Activated naive CD4-positive, alpha-beta T cell treated with anti-CD3 and anti-CD28 coated beads, Interleukin-2, amount 50 U/mL, for 72 hours (primary cell): ENCODE measurements around the gene SCRN2. TPM values are rescaled to one million over a fixed set of nuclear protein-coding genes. Genes with fewer than 3 reads are reported as not detected.

Source experiments
- ATAC-seq, 2 donors: fragments of 150-1000 bp; cut with Tn5 transposase; 2 replicates each; pipeline ENCODE4 v1.10.0; 2021; ENCODE audit warnings: mild to moderate bottlenecking in 2 of 2, moderate library complexity in 2 of 2
- DNase-seq, 2 donors: peaks; one replicate each; pipeline ENCODE4 v3.0.0; 2021 to 2022; ENCODE audit warnings: low spot score in 2 of 2
- H3K27ac Mint-ChIP-seq, 2 donors: one replicate each; pipeline ENCODE4 v1.8.0; 2022; ENCODE audit warnings: mild to moderate bottlenecking in 2 of 2, mixed read lengths in 2 of 2
- H3K36me3 Mint-ChIP-seq, 2 donors: one replicate each; pipeline ENCODE4 v1.8.0; 2022; ENCODE audit warnings: mixed read lengths in 2 of 2
- H3K9me3 Mint-ChIP-seq, 2 donors: one replicate each; pipeline ENCODE4 v1.8.0; 2022; ENCODE audit warnings: mixed read lengths in 2 of 2
- total RNA-seq, 2 donors: library from RNA; stranded (reverse); gene quantifications; one replicate each; pipeline ENCODE4 v1.2.3, GENCODE V29; 2022

Gene SCRN2
- total RNA-seq, 2 donors from 2014 or later: 30.9 to 34.8 TPM

DNA sequence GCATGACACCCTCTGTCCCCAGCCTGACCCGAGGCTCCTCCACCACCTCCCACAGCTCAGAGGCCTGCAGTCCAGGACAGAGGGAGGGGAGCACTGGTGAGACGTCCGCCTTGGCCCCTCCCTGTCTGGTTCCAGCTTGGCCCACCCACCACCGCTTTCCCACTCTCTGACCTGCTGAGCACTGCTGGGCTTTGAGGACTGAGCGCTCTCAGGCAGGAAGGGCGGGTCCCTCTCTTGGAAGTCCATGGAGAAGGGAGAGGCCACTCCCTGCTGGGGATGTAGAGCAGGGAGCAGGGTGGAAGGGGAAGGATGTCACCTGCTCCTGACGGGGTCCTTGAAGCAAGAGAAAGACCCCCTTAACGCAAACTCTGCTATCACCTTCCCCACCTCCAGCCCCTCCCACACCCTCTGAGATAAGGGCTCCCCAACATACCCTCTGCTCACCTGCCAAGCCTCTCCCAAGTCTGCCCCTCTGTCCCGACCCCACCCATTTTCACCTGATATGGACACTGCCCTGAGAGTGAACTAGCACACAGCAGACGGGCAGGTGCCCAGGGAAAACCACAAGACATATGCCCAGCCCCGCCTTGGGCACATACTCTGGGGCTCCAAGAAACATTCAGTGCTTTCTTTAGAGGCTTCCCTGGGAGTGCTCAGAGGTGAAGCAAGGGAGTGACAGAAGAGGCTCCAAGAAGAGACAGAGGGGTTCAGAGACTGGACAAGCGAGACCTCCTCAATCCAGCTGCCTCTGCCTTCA lies 20.9 kb downstream of the SCRN2 start:
- H3K27ac Mint-ChIP-seq: peak overlapping the region; percentile 82 to 93
- no peaks in the 10 kb centered on the region for H3K9me3 Mint-ChIP-seq
- ATAC-seq: no peak
- no peaks in the 10 kb centered on the region for H3K36me3 Mint-ChIP-seq
- no peak for DNase-seq

DNA sequence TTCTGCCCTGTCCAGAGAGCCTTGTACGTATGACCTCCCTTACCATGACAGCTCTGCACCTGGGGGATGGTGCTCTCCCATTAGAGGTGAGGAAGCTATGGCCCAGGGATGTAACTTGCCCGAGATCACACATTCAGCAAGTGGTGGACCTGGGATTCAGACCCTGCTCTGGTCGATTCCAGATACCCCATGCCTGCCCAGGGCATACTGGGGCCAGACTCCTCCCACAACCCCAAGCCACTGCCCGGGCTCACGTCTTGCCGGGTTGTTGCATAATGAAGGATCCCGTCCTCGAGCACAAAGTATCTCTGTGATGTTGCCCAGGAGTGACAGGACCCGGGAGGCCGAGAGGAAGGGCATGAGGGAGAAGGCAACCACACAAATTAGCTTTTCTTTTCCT lies 21.6 kb downstream of the SCRN2 start:
- Mint-ChIP-seq H3K27ac (no peak overlapping the region), H3K9me3 (no peaks in the 10 kb centered on the region), H3K36me3 (no peaks in the 10 kb centered on the region)
- ATAC-seq: no peak
- no peak for DNase-seq

DNA sequence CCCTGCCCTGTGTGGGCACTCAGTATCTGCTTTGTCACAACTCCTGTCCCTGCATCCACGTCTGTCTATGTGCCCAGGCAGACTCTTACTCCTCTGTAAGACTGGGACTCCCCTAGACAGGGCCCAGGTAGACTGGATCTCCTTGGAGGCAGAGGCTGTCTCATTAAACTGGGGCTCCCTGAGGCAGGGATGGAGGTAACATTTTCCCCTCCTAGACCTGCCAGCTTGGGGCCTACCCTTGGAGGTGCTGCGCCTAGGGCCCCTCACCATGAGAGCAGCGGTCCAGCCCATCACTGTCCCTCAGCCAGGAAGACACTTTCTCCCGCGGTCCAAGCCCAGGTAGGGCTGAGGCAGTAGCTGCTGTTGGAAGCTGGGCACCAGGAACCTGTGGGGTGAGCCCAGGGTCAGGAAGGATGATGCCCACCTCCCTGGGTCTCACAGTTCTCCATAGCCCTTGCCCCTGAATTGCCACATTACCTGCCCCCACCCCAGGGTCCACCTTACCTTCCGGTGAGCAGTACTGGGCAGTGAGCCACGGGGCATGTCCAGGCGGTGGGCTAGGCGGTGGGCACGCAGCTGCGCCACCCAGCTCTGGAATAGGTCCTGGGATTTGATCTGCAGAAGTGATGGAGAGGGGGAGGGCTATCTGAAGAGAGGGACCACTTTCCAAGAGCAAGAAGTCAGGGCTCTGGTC lies 22.9 kb downstream of the SCRN2 start:
- no peaks in the 10 kb centered on the region for H3K9me3 Mint-ChIP-seq
- no peak for DNase-seq
- no peak overlapping the region for H3K27ac Mint-ChIP-seq
- H3K36me3 Mint-ChIP-seq: no peaks in the 10 kb centered on the region
- ATAC-seq: no peak

DNA sequence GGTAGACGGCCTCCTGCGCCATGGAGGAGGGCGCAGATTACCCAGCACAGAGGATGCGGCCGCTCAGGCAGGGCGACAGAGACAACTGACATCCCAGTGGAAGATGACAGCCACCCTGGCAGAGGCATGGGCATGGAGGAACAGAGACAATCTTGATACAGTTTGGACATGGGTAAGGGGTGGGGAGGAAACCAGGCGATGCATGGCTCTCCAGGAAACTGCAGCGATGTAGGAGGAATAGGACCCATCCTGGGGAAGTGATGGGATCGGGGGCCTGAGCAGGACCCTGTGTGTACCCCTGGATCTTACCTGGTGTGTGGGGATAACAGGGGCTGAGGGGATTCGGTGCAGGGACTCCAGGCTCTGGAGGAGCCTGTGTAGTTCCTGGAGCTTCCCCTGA lies 24.1 kb downstream of the SCRN2 start:
- Mint-ChIP-seq H3K36me3 (no peaks in the 10 kb centered on the region), H3K9me3 (no peaks in the 10 kb centered on the region), H3K27ac (peak overlapping the region in 1 of 2 donors; percentile 22)
- no peak for ATAC-seq
- DNase-seq: no peak

DNA sequence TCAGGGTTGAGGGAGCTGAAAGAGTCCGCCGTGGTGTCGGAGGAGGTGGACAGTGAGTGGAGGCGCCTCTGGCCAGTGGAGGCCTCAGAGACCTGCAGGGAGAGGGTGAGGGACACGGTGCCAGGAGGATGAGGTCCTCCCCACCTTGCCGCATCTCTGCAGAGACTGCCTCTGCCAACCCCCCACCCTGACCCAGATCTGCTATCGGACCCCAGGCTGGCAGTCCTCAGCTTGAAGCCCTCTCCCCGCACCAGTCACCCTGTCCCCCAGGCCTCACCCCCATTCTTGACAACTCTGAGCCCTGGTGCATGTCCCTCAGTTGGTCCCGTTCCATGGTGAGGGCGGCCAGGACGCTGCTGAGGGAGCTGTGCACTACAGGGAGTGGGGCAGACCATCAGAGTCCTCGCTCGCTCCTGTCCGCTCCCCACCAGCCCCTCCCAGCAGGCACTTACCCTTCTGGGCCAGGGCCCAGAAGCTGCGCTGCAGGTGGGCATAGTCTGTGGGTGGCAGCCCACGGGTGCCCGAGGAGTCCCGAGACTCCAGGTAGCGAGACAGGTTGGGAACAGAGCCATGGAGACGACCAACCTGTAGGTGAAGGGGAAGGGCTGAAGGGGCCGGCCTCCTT lies 24.9 kb downstream of the SCRN2 start:
- DNase-seq (no peak), ATAC-seq (no peak)
- Mint-ChIP-seq H3K9me3 (no peaks in the 10 kb centered on the region), H3K27ac (no peak overlapping the region), H3K36me3 (no peaks in the 10 kb centered on the region)

DNA sequence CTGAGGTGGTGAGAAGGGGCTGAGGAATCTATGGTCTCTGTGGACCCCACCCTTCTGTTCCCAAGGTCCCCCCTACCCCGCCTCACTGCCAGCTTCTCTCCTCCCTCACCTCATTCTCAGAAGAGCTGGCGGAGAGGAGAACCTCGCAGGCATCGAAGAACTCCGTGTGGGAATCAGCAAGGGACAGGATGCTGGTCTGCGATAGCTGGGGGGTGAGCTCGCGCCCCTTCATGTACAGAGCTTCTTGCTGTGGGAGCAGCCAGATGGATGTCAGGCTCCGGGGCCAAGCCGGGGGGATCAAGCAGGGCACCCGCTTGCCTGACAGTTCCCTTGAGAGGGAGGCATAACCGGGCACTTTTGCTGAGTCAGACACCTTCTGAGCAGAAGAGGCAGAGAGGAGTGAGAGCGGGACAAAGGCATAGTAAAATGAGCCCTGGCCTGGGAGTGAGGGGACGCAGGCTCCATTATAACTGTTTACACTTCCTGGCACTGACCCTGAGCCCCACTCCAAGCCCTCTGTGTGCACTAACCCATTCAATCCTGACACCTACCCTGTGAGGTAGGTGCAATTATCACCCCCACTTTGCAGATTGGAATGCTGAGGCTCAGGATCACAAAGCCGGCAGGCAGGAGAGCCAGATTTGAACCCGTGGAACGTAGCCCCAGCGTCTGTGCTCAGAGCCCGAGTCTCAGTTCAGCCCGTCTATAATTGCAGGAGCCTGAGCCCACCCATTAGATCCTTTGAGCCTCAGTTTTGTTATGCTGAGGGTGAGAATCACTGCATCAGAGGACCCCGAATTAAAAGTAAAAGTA lies 25.8 kb downstream of the SCRN2 start:
- Mint-ChIP-seq H3K36me3 (peaks cover 0 to 4% of the 10 kb centered on the region in 2 donors), H3K9me3 (no peaks in the 10 kb centered on the region), H3K27ac (peak overlapping the region; percentile 21 to 90)
- DNase-seq (no peak), ATAC-seq (no peak)

DNA sequence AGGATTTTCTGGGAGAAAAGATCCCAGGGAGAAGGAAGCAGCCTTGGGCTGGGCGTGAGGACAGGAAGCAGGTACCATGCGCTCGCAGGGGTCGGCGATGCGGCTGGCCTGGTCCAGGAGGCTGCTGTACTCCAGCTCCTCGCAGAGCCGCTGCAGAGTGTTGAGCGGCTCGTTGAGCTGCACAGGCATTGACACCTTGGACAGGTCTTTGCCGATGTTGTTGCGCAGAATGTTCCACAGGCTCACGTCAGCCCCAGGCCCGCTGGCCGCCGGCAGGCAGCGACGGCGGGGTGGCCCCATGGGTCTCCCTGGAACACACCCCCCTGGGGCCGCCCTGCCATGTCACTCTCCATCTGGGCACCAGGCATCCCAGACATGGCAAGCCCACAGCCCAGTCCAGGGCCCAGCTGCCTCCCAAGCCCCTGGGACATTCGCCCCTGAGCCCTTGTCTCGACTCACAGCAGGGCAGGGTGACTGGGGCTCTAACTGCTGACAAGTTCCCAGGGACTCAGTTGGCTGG lies 27.5 kb downstream of the SCRN2 start:
- Mint-ChIP-seq H3K9me3 (no peaks in the 10 kb centered on the region), H3K36me3 (peaks cover 0 to 10% of the 10 kb centered on the region in 2 donors), H3K27ac (no peak overlapping the region)
- ATAC-seq: no peak
- no peak for DNase-seq

DNA sequence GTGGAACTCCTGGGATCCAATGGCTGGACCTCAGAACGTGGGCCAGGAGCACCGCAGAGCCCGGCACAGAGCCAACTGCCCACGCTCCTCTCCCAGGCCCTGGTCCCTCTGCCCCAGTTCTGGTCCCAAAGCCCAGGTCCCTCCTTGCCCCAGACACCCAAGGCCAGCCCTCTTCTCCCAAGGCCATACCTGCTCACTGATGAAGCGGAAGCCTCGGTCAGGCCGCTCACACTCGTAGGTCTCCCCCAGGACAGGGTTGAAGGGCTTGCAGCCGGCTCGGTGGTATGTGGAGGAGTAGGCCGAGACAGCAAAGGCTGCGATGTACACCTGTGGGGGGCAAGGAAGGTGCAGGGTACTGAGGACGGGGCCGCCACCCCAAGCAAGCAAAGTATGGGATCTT lies 28.0 kb downstream of the SCRN2 start:
- no peak for ATAC-seq
- Mint-ChIP-seq H3K9me3 (no peaks in the 10 kb centered on the region), H3K27ac (peak overlapping the region in 1 of 2 donors; percentile 36), H3K36me3 (peaks cover 0 to 10% of the 10 kb centered on the region in 2 donors)
- no peak for DNase-seq

DNA sequence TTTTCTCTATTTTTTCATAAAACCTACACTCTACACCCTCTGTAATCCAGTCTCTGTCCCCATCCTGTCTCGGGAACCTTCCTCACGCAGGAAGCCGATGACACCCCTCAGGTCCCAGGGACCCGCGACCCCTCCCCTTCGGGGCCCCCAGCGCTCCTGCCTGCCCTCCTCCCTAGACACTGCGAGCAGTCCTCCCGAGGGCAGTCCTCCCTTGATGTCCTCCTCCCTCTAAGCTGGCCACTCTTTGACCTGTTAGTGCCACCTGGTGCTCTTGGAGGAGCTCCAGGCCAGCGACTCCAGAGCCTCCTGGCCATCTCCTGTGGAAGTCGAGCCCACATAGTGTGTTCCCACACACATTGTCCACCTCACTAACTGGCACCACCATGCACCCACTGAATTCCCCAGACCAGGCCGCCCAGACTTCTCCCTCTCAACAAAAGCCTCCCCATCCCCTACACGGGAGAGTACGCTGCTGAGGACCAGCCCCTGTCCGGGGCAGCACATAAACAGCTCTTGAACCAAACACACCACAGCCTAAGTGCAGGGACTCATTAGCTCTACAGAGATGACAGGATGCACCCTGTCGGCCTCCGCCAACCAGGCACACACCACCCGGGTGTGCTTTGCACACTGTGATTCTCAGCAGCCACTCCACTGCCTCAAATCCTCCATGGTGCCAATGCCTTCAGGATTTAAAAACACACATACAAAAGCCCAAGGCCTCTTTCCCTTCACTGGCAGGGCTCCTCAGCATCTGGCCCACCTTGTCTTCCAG lies 28.7 kb downstream of the SCRN2 start:
- H3K9me3 Mint-ChIP-seq: no peaks in the 10 kb centered on the region
- peak overlapping the region; percentile 18 to 36 for H3K27ac Mint-ChIP-seq
- ATAC-seq (no peak), DNase-seq (peak in 1 of 2 donors; percentile 42)
- H3K36me3 Mint-ChIP-seq: peaks cover 0 to 10% of the 10 kb centered on the region in 2 donors

DNA sequence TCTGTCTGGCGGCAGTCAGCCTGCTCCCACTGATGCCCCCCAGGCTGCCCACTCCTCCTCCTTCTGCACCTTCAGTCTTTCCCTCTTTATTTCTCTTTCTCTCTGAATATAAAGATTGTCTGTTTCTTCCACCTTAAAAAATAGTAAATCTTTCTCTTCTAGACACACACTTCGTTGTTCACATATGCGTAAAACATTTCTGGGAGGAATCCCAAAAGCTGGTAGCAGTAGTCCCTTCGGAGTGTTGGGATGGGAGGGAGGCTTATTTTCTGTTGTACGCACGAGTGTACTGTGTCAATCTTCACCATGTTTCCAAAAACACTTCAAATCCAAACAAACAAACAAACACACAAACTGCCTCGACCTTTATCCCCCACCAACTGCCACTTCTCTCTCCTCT lies 29.4 kb downstream of the SCRN2 start:
- ATAC-seq: no peak
- Mint-ChIP-seq H3K36me3 (peaks cover 0 to 10% of the 10 kb centered on the region in 2 donors), H3K27ac (peak overlapping the region; percentile 36 to 95)

DNA sequence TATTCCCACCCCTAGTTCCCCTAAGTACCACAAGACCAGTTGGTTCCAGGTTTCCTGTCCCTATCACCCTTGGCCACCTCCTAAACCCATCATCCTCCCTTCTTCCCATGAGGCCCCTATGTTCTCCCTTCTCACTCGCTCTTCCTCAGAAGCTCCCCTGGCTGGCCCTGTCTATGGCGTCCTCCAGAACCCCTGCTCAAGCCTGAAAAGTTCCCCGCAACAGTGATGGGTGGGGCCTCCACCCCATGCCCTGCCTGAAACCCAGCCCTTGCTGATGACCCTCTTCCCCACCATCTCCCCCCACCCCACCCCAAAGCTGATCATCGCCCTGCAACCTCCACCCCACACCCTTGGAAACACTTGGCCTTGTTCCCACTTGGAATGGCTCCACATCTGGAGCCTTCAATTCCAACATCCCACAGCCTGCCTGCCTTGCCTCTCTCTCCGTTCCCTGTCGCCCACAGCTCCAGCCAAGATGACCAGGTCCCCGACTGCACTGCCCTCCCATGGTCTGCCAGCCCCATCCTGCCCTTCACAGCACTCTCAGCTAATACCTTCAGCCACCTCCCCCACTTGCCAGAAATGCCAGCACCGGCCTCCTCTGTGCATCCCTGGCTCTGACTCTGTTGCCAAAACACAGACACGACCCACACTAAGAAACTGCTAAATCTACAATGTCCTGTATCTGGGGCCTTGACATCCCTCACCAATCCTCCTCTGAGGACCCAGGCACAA lies 30.0 kb downstream of the SCRN2 start:
- Mint-ChIP-seq H3K36me3 (peaks cover 0 to 10% of the 10 kb centered on the region in 2 donors), H3K9me3 (no peaks in the 10 kb centered on the region), H3K27ac (peak overlapping the region; percentile 36 to 95)
- no peak for ATAC-seq
- peak in 1 of 2 donors; percentile 41 for DNase-seq

More for the DNA sequence above, 29.4 kb downstream of the SCRN2 start:
- DNase-seq: no peak
- H3K9me3 Mint-ChIP-seq: no peaks in the 10 kb centered on the region

DNA sequence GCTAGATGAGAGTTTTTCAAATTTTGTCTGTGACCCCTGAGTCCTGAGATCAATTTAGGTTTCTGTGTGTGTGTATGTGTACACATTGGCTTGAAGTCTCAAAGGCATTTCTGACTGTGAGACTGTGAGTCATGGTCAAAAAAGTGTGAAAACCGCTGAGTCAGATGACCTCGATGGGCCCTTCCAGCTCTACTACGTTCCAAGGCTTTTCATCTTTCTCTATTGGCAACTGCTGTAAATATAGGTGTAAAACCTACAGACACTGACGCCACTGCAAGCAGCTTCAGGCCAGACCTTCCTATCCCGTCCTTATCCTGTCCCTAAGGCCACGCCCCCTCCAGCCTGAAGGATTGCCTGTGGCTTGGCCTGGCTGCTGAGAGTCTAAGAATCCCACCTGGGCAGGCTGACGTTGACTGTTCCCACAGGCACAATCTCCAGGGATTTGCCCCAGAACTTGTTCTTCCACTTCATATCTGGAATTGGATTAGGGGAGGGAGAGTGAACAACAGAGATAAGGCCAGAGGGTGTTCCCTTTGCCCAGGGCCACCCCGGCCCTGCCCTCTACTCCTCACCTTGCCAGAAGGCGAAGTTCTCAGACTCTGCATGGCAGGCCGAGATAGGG lies 30.8 kb downstream of the SCRN2 start:
- H3K9me3 Mint-ChIP-seq: no peaks in the 10 kb centered on the region
- peak in 1 of 2 donors; percentile 43 for DNase-seq
- H3K27ac Mint-ChIP-seq: peak overlapping the region; percentile 36 to 70
- ATAC-seq: peak; percentile 88 to 93
- H3K36me3 Mint-ChIP-seq: peaks cover 0 to 10% of the 10 kb centered on the region in 2 donors

DNA sequence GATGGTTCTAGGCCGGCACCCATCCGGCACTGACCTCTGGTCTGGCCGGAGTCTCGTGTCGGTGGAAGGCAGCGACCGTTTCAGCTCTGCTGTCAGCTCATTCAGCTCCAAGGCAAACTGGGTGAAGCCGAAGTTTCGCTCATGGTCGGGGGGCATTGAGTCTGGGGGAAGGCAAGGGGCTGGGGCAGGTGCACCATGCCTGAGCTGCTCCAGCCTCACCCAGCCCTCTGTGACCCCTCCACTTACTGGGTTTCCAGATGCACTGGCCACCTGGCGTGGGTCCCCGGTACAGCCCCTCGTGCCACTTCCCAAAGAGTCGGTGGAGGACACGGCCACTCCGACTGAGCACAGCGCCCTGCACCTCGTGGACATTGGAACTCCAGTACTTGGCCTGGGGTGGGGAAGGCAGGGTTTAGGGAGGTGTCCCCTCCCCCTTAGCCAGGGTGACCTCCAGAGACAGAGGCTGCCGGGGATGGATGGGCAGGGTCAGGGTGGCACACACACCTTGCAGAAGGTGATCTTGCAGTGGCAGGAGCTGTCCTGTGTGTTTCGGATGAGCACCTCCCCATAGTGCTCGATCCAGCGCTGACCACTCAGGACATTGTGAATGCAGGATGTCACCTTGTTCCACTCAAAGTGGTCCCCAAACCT lies 32.1 kb downstream of the SCRN2 start:
- DNase-seq: peak in 1 of 2 donors; percentile 49
- Mint-ChIP-seq H3K36me3 (peaks cover 0 to 10% of the 10 kb centered on the region in 2 donors), H3K27ac (peak overlapping the region in 1 of 2 donors; percentile 14), H3K9me3 (no peaks in the 10 kb centered on the region)
- no peak for ATAC-seq

DNA sequence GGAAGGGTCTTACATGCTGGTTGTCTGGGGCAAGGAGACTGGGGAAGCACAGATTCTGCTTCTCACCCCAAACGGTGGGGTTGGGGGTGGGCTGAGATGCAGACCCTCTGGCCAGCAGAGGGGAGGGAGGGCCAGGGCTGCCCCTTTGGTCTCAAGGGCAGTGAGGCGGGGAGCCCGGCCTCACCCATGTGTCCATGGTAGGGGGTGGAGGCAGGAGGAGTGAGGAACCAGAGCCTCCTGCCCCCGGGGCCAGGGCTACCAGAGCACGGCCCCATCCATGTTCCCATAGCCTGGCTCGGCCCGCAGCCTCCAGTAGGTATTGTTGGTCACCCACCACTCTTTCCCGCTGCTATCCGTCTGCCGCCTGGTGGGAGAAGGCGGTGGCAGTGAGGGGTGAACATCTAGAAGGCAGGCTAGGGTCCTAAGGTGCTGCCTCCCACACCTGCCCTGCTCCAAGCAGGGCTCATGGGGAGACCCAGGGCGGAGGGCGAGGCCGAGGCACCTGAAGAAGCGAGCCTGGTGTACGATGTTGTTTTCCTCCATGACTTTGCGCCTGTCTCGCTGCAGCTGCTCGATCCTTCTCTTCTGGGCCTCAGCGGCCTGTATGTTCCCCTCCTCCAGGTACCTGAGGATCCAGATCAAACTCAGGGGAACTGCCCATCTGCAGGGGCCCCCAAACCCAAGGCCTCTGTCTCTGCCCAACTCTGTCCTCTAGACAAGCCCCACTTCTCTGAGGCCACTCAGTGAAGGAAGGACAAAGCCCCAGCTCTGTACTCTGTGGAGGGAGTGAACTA lies 32.8 kb downstream of the SCRN2 start:
- Mint-ChIP-seq H3K36me3 (peaks cover 0 to 10% of the 10 kb centered on the region in 2 donors), H3K27ac (peak overlapping the region in 1 of 2 donors; percentile 72), H3K9me3 (no peaks in the 10 kb centered on the region)
- DNase-seq (peak in 1 of 2 donors; percentile 52), ATAC-seq (no peak)
